K562 (cell line): ENCODE data around the gene CPHXL2. TPM values are rescaled to one million over a fixed set of nuclear protein-coding genes. Genes with fewer than 3 reads are reported as not detected.

Source experiments
- C11orf30 ChIP-seq: fragments of 450-650 bp; IDR thresholded peaks from 2 replicates; pipeline ENCODE4 v1.6.1; 2016; ENCODE audit warnings: low read depth, mild to moderate bottlenecking
- CXXC5 ChIP-seq: fragments of 250-450 bp; sonication (Bioruptor Pico); IDR thresholded peaks from 2 replicates; pipeline ENCODE4 v1.8.0; 2022; ENCODE audit warnings: inconsistent platforms, mild to moderate bottlenecking, moderate library complexity
- DACH1 ChIP-seq: fragments of 450-650 bp; IDR thresholded peaks from 2 replicates; pipeline ENCODE4 v1.6.1; 2018; ENCODE audit not compliant: partially characterized antibody
- EWSR1 ChIP-seq: fragments of 450-650 bp; IDR thresholded peaks from 2 replicates; pipeline ENCODE4 v1.6.1; 2018; ENCODE audit warnings: borderline replicate concordance, mild to moderate bottlenecking, low read depth, moderate library complexity; ENCODE audit not compliant: partially characterized antibody
- JUND ChIP-seq, 2 experiments: IDR thresholded peaks; 2 replicates in 1 of 2; 3 replicates in 1 of 2; pipeline ENCODE4 v1.6.1; 2011; ENCODE audit warnings: borderline replicate concordance in 2 of 2, low read depth in 2 of 2, low read length in 2 of 2, improper control_type of control experiment in 1 of 2, missing biosample characterization in 1 of 2, missing genetic modification characterization in 1 of 2, missing genetic modification reagents in 1 of 2
- KDM4B ChIP-seq, 2 experiments: fragments of 450-650 bp in 1 of 2; sonication (generic) in 1 of 2; IDR thresholded peaks; 2 replicates each; pipeline ENCODE4 v1.6.1; 2016 to 2017; ENCODE audit warnings: borderline replicate concordance in 2 of 2, antibody characterized with exemption in 1 of 2, low read depth in 1 of 2, mild to moderate bottlenecking in 1 of 2
- MTA1 ChIP-seq: fragments of 450-650 bp; IDR thresholded peaks from 2 replicates; pipeline ENCODE4 v1.6.1; 2017; ENCODE audit warnings: borderline replicate concordance
- NCOA2 ChIP-seq, 2 experiments: fragments of 450-650 bp; IDR thresholded peaks; 2 replicates each; pipeline ENCODE4 v1.6.1; 2018; ENCODE audit warnings: mild to moderate bottlenecking in 2 of 2, moderate library complexity in 1 of 2; ENCODE audit not compliant: partially characterized antibody in 2 of 2
- NFXL1 ChIP-seq: fragments of 450-650 bp; formaldehyde crosslinking; IDR thresholded peaks from 2 replicates; pipeline ENCODE4 v1.4.0; 2021; ENCODE audit warnings: mild to moderate bottlenecking
- PHF20 ChIP-seq: fragments of 450-650 bp; IDR thresholded peaks from 2 replicates; pipeline ENCODE4 v1.6.1; 2018; ENCODE audit not compliant: partially characterized antibody
- POLR2A ChIP-seq: fragments of 450-650 bp; conservative IDR thresholded peaks from 2 replicates; pipeline ENCODE4 v1.6.1; 2016
- RFX1 ChIP-seq: fragments of 450-650 bp; IDR thresholded peaks from 2 replicates; pipeline ENCODE4 v1.6.1; 2016; ENCODE audit warnings: mild to moderate bottlenecking, moderate library complexity
- SETDB1 ChIP-seq: IDR thresholded peaks from one replicate; pipeline ENCODE4 v1.6.1; 2012; ENCODE audit warnings: low read length, control low read depth, inconsistent platforms
- SMAD2 ChIP-seq: fragments of 150-350 bp; IDR thresholded peaks from 2 replicates; pipeline ENCODE4 v1.6.1; 2014; ENCODE audit warnings: low read depth, mild to moderate bottlenecking, low read length
- SRSF3 ChIP-seq: fragments of 200-400 bp; formaldehyde crosslinking; IDR thresholded peaks from 2 replicates; pipeline ENCODE4 v1.6.1; 2016; ENCODE audit warnings: mild to moderate bottlenecking, low read length, moderate library complexity; ENCODE audit not compliant: insufficient read depth
- TBL1XR1 ChIP-seq, 2 experiments: IDR thresholded peaks; 2 replicates each; pipeline ENCODE4 v1.6.1; 2012; ENCODE audit warnings: improper control_type of control experiment in 2 of 2, low read length in 2 of 2, mild to moderate bottlenecking in 1 of 2
- ZBTB1 ChIP-seq: sonication (generic); formaldehyde crosslinking; IDR thresholded peaks from 2 replicates; pipeline ENCODE4 v1.8.1; 2023; ENCODE audit warnings: missing genetic modification reagents, low read depth, mild to moderate bottlenecking, borderline replicate concordance
- ZNF12 ChIP-seq: sonication (generic); formaldehyde crosslinking; IDR thresholded peaks from 2 replicates; pipeline ENCODE4 v1.4.0; 2020; ENCODE audit warnings: mild to moderate bottlenecking, missing genetic modification reagents
- ZNF274 ChIP-seq: IDR thresholded peaks from 2 replicates; pipeline ENCODE4 v1.6.1; 2011; ENCODE audit warnings: low read depth, mild to moderate bottlenecking, low read length, moderate library complexity, borderline replicate concordance
- ZNF316 ChIP-seq: fragments of 450-650 bp; IDR thresholded peaks from 2 replicates; pipeline ENCODE4 v1.6.1; 2016
- ZNF644 ChIP-seq: fragments of 200-800 bp; sonication (Bioruptor generic); IDR thresholded peaks from 2 replicates; pipeline ENCODE4 v1.6.1; 2016; ENCODE audit warnings: low read depth, missing genetic modification characterization, missing compliant biosample characterization
- polyA plus RNA-seq, 8 experiments: library from polyadenylated mRNA; depleted of rRNA in 4 of 8; stranded (reverse) in 5 of 8; unstranded in 3 of 8; fragments of >200 nt; fragmentation: Nextera tagmentation in 2 of 8; fragmentation: Illumina TruSeq in 1 of 8; extraction: Ambion mirVana in 2 of 8; extraction: Trizol in 1 of 8; gene quantifications; 2 replicates each; pipeline versions ENCODE4 v1.2.1 to v1.2.3, GENCODE V29; 2011 to 2014; ENCODE audit warnings: inconsistent platforms in 1 of 8, missing spikeins in 1 of 8
- total RNA-seq, 7 experiments: library from RNA; depleted of rRNA in 6 of 7; stranded (reverse); fragments of >200 nt in 6 of 7; fragmentation: Illumina TruSeq in 2 of 7; extraction: Trizol in 2 of 7; gene quantifications; 2 replicates each; pipeline versions ENCODE4 v1.2.1 to v1.2.3, GENCODE V29; 2011 to 2021; ENCODE audit warnings: low replicate concordance in 1 of 7
- TF ChIP-seq, protein P1 (sequence below): fragments of 450-650 bp; IDR thresholded peaks from 2 replicates; pipeline ENCODE4 v1.6.1; 2016; ENCODE audit warnings: antibody characterized with exemption
- TF ChIP-seq, protein P2 (sequence below): sonication (generic); formaldehyde crosslinking; IDR thresholded peaks from 2 replicates; pipeline ENCODE4 v1.8.0; 2023; ENCODE audit warnings: mild to moderate bottlenecking, missing genetic modification reagents

The CPHXL2 gene
- total and polyA plus RNA-seq, 9 of the 15 experiments (the other 6 are each of a cell fraction or from before 2014, with no cell fraction given): not detected

GRCh38 chr16:75620326-75621169 lies 56.3 kb downstream of the CPHXL2 start (continued):
- TF ChIP-seq RFX1 (no peak), ZBTB1 (CRISPR knock-in tag) (no peak), PHF20 (no peak), ZNF12 (CRISPR knock-in tag) (no peak), C11orf30 (peak; percentile 41), DACH1 (peak; percentile 86), NCOA2 (IDR thresholded peaks at IDR 0.05; ENCODE audit: partially characterized antibody in 2 of 2) (no peak), KDM4B (IDR thresholded peaks at IDR 0.05; ENCODE audit: borderline replicate concordance in 2 of 2, low read depth in 1 of 2) (no peak), ZNF274 (no peak), JUND (IDR thresholded peaks at IDR 0.05; ENCODE audit: borderline replicate concordance, low read depth, low read length) (peak; percentile 44; the same call in 1 of the 2 replicates), JUND (tag; IDR thresholded peaks at IDR 0.05; ENCODE audit: borderline replicate concordance, low read depth, low read length) (0 out of 3 replicates have a peak, but pooled peaks have one; percentile 7), CXXC5 (CRISPR knock-in tag) (peak; percentile 41), TBL1XR1 (IDR thresholded peaks at IDR 0.05; ENCODE audit: low read length in 2 of 2) (0 out of 4 replicates have a peak, but pooled peaks of 1 of the 2 experiments have one; percentile 48), ZNF644 (no peak), ZNF316 (peak; percentile 31; the same call in 1 of the 2 replicates), SMAD2 (no peak), SETDB1 (no peak), MTA1 (peak; percentile 70; the same call in 1 of the 2 replicates), POLR2A (no peak), NFXL1 (CRISPR knock-in tag) (no peak), EWSR1 (no peak), SRSF3 (no peak)
- TF ChIP-seq, protein P1, sequence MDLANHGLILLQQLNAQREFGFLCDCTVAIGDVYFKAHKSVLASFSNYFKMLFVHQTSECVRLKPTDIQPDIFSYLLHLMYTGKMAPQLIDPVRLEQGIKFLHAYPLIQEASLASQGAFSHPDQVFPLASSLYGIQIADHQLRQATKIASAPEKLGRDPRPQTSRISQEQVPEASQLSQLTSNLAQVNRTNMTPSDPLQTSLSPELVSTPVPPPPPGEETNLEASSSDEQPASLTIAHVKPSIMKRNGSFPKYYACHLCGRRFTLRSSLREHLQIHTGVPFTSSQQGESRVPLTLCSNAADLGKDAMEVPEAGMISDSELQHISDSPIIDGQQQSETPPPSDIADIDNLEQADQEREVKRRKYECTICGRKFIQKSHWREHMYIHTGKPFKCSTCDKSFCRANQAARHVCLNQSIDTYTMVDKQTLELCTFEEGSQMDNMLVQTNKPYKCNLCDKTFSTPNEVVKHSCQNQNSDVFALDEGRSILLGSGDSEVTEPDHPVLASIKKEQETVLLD: 0 out of 2 replicates have a peak, but pooled peaks have one; percentile 56
- TF ChIP-seq, protein P2, sequence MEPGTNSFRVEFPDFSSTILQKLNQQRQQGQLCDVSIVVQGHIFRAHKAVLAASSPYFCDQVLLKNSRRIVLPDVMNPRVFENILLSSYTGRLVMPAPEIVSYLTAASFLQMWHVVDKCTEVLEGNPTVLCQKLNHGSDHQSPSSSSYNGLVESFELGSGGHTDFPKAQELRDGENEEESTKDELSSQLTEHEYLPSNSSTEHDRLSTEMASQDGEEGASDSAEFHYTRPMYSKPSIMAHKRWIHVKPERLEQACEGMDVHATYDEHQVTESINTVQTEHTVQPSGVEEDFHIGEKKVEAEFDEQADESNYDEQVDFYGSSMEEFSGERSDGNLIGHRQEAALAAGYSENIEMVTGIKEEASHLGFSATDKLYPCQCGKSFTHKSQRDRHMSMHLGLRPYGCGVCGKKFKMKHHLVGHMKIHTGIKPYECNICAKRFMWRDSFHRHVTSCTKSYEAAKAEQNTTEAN: no peak
